T-helper 9 cell (primary cell): ENCODE measurements around the gene SERP2.

ENCODE experiments used
- DNase-seq: peaks from one replicate; pipeline ENCODE4 v3.0.0-alpha.2; 2020

The SERP2 gene

DNA sequence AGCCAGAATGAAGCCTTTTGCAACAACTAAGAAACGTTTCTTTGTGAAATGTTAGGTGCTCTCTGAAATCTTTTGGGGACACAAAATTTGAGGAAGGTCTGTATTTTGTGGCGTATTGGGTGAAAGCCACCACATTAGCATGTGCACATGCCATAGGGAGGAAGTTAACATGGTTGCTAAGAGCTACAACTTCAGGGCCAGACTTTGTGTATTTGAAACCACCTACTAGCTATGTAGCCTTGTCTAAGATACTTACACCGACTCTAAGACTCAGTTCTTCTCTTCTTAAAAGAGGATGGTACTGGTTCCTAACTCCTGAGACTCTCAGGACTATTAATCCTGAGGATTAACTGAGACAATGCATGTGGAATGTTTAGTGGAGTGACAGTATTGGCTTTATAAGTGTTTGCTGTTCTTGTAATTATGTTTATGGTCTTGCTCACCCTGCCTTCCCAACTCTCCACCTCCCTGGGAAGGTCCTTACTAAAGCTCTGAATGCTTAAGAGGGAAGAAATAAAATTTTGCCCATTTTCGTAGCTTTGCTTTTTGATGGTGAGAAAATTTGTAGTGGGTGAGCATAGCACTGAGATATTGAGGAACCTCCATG is 15.5 kb downstream of the SERP2 start:
- DNase-seq: no peak

DNA sequence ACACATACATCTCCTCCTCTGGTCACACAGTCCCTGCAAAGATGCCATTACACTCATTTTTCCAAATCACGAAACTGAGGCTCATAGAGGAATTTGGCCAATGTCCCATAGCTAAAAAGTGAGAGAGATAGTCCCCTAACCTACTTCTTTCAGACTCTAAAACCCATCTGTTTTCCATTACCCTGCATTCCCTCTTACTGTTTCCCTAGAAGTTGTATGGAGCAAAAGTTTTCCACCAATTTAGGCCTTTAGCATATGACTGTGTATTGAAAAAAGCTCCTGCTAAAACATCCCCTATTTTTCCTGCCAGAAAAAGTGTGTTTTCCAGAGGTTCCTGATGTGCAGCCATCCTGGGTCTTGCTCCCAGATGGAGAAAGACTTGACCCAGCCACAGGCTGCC is 16.3 kb downstream of the SERP2 start:
- DNase-seq: no peak

DNA sequence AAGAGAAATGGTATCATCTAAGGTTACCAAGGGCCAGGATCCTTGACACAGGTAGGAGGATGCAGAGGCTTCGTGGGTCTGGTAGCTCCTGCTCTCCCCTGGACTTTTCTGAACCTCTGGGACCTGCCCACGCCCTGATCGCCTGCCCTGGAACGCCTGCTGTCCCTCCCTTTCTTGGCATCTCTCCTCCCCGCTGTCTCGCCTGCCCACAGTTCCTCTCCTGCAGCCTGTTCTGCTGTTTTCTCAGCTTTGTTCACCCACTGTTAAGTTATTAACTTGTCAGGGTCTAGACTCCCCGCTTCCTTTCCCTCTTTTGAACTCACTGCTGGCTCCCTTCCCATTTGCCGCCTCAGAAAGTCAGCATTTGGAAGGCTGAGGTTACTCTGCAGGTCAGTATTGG is 19.8 kb downstream of the SERP2 start:
- no peak for DNase-seq

DNA sequence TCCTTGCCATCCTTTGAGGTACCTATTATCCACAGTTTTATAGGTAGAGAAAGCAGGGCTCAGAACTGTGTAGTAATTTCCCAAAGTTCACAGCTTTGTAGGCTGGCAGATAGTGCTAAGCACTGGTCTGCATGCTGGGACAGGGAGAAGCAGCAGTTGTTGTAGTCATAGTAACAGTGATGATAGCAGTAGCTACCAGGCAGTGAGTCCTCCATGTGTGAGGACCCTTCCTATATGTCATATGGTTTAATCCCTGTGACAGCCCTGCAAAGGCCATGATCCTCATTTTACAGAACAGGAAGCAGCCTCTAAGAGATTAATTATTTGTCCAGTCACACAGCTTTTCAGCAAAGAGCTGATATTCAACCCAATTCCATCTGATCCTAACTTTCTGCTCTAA is 21.0 kb downstream of the SERP2 start:
- no peak for DNase-seq

DNA sequence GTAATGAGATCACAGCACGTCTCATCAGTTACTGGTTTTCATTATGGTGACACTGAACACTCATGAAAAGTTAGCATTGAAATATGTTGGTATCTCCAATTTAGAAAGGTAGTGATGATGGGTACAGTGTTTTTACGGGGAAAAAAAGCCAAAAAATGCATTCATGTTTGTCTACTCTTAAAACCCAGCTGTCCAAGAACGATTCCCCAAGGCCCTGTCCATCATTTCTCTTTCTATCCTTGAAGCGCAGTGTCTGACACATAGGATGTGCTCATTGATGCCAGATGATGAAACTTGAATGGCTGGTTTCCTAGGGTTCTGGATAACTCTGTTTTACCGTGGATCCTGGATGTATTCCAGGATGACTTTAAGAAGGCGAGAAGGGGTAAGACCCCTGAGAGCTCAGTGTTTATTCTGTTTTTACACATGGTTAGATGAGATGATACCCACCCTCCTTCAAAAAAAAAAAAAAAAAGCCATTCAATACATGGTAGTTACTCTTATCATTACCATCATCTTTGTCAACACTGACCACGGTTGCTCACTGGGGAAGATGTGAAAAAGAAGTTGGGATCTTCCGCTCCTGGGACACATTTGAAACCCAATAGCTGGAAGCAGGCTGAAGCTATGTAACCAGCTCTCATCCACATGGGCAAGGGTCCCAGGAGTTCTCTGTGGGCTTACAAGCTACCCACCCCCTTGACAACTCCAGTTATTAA is 22.5 kb downstream of the SERP2 start:
- no peak for DNase-seq

DNA sequence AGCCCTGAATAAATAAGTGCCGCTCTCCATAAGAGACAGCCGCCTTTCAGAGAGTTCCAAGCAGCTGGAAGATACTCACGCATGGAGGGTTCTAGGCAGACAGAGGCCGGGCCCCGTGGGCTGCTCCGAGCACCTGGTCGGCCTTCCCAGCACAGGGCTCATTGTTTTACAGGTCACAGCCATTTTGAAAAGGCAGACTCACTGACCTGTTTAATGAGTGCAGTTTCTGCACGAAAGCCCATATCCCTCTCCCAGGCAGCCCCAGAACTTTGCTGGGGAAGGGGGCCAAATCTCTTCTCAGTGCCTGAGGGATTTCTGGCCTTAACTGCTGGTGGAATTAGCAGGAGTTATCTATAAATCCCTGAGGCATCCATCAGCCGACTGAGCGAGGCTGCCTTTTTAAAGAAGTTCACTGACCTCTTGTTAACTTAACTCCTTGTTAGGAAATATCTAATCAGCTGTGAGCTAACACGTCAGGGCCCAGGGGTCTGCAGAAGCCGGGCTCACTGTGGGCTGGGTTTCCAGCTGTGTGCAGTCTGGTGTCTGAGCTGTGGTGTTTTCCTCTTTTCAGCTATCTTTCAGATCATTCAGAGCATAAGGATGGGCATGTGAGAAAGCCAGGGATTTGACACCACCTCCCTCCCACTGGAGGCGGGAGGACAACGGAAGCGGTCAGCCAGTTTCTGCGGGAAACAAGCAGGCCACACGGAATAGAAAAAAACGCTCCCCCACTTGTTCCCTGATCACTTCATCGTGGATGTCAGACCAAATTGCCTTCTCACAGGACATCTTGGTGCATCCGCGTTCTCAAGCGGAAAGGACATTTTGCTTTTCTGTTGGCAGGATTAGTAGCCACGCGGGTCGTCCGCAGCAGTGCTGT is 23.3 kb downstream of the SERP2 start:
- no peak for DNase-seq

DNA sequence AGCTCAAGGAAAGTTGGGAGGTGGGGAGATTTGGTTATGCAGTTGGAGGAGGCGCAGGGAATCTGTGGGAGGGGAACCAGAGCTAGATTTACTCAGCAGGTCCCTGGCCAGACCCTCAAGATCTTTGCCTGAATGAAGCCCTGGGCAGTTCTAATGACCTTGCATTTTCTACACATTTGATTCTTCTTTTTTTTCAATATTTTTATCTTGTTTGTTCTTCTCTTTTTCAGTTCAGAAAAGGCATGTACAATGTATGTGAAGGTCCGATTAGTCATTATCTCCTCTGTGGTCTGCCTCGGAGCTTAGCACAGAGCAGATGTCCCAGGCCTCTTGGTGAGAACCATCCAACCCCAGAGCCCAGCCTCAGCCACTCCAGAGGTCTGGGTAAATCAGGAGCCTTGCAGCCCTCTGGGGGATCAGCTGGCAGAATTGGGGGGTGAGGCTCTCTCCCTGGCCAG is 24.2 kb downstream of the SERP2 start:
- no peak for DNase-seq

DNA sequence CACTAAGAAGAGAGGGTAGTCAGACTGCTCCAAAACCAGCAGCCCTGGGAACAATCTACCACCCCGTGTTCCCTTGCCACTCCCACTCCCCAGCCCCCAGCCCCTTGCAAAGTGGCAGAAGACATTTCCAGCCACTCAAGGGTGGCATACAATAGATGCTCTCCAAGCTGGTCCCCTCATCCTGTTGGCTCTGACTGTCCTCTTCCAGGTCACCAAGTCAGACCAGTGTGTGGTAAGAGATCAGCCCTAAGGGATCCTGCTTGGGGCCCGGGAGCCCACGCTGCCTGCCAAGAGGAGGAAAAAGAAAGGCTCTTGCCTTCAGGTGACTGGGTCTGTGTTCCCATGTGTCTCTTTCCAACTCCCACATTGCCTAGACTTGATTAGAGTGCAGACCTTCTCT is 25.0 kb downstream of the SERP2 start:
- DNase-seq: no peak

DNA sequence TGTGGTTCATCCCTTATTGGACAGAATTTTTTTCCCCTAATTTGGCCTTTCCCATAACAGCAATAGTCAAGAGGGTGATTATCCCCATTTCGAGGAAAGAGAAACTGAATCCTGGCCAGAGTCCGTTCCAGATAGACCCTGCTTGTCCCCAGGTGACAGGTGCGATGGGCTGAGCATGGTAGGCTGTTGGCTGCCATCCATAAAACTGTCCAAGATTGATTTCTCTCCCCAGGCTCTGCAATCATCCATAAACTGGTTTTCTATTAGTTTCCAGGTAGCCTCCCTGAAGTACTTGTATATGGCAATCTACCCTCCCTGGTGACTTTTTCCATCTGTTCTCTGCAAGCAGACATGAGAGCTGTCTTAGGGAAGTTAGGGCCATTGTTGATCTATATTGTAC is 25.4 kb downstream of the SERP2 start:
- no peak for DNase-seq

DNA sequence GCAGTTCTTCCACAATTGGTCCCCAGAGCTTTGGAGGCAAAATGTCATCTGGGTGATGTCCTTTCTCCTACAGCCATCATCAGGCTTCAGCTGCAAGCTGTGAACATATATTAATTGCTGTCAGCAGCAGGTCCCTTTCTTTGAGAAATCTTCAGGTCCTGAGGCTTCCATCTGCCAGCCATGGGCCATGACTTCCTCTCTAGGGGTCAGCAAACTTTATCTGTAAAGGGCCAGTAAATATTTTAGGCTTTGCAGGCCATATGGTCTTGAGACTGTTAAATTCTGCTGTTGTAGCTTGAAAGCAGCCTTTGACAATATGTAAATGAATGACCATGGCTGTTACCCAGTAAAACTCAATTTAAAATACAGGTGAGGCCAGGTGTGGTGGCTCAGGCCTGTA is 27.1 kb downstream of the SERP2 start:
- DNase-seq: no peak

DNA sequence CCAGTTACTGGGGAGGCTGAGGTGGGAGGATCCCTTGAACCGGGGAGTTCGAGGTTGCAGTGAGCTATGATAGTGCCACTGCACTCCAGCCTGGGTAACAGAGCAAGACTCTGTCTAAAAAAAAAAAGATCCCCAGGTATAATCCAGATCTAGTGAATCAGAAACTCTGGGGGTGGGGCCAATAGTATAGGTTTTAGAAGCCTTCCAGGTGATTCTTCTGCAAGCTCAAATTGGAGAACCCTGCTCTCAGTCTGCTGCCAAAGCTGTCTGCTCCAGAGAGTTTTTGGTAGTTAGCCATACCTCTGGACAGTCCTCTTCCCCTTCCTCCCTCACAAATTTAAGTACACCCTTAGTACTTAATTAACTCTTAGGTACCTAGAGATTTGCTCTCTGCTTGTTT is 28.0 kb downstream of the SERP2 start:
- no peak for DNase-seq

DNA sequence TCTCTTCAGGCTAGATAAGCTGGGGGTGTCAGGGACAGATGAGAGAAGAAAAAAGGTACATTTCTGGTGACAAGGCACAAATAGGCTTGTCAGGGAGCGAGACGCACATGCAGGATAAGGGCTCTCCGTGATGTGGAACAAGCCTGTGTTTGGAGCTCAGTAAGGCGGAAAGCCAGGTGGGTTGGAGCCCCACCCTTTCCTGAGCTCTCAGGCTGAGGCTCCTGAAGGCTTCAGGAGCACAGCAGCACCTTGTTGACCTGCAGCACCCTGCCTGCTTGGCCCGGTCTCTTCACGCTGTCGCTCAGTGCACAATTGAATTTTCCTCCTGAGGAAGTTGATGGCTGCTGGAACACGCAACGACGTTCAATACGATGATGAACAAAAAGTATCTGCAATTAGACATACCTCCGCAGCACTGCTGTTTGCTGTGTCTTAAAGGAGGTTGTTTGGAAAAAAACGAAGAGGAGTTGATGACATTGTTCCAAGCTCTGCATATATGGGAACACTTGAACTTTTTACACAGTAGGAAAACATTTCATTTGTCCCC is 29.3 kb downstream of the SERP2 start:
- no peak for DNase-seq

DNA sequence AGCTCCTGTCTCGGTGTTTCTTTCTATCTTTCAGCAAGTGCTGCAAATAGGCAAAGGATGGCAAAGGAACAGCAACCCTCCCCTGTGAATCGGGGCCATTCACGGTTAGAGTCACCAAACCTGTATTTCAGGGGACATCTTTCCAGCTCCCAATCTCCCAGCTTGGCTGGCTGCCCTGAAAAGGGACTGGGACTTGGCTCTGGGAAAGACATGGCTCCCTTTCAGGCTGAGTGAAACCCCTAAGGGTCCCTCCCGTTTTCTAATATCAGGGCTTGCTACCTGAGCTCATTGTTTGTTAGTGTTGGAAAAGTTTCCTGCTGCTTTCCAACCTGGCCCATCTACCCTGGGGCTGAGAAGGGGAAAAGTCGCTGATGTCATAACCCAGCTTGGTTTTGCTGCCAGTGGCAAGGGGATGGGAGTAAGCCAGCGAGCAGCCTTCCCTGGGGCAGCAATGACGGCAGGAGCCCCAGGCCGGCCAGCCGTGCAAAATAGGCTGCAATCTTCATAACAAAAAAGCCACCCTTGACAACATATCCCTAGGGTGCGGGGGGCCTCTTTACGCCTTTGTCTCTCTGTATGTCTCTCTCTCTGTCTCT is 29.9 kb downstream of the SERP2 start:
- no peak for DNase-seq

DNA sequence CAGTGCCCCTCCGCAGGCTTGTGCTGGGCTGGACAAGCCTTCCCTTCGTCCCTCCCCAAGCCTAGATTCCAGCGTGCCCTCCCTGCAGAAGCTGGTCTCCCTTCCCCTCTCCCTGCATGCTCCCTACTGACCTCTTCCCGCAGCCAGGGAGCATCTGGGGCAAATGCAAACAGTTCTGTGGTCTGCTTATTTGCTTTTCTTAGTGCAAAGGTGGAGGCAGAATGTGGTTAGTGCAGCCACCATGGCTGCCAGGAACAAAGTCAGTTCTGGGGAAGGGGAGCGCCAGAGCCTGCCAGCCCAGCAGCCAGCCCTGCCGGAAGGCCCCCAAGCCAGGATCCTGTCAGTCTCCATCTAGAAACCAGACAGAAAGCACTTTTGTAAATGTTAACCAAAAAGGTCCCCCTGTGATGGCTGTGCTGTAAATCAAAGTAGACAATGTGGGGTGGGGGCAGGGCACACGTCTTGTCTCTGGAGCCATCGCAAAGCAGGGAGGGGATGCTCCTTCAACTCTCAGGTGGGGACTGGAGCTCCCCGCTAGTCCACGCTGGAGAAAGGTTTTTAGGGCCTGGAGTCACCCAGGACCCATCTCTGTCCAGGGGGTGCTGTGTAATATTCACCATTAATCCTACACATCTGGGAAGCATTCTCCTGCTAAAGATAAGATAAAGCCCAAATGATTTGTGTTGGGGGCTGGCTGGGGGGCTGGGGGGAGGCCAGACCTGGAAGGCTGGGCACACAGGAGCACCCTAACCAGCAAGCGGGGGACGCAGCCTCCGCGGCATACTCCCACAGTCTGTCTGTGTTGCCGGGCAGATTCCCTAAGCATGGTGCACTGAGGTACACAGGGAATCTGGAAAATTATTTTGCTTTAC is 30.9 kb downstream of the SERP2 start:
- DNase-seq: no peak

DNA sequence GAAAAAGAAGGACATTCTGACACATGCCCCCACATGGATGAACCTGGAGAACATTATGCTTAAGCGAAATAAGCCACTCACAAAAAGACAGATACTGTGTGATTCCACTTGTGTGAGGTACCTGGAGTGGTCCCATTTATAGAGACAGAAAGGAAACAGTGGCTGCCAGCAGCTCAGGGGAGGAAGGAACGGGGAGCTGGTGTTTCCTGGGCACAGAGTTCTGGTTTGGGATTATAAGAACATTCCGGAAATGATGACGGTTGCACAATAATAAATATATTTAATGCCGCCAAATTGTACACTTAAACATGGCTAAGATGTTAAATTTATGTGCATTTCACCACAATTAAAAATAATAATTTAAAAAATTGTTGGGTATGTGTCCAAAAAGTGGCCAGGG is 33.0 kb downstream of the SERP2 start:
- DNase-seq: no peak

DNA sequence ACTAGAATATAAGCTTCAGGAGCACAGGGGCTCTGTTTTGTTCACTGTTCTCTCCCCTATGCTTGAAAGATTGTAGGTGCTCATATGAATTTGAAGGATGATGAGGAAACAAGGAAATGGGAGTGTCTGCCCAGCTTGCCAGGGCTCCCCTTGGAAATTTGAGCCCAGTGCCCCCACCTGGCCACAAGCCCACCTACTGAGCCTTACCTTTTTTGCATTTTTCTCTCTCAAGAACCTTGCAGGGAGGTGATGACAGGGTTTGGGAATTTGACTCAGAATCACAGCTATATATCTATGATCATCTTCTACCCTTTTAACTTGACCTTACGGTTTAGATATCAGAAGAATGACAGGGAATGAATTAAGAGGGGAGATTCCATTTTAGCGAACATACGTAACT is 33.8 kb downstream of the SERP2 start:
- DNase-seq: no peak

DNA sequence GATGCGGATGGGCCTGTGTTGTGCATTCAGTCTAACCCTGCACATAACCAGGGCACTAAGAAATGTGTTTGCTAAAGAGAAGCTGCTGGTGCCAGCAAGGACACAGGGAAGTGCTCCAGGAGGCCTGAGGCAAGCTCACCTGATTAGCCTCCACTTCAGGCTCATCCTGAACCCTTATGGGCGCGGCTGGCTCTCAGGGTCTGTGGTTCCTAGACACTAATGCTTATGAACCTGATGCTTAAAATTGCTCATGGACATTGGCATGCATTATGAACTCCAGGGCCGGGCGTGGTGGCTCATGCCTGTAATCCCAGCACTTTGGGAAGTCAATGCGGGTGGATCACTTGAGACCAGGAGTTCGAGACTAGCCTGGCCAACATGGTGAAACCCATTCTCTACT is 34.3 kb downstream of the SERP2 start:
- no peak for DNase-seq

DNA sequence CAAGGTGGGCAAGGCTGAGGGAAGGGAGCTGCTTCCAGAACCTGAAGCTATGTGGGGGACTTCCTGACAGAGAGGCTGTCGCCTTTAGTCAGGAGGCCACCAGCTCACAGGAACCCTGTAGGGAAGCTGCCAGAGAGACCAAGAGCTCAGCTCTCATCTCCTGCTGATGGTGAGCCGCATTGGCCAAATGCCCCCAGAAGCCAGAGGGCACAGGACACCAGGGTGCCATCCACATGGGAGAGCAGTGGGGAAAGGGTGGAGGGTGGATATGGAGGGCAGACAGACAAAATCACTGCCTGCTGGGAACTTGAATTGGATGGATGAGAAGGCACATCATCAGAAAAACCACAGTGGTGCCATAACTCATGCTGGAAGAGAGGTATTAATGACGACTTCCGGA is 36.0 kb downstream of the SERP2 start:
- no peak for DNase-seq

DNA sequence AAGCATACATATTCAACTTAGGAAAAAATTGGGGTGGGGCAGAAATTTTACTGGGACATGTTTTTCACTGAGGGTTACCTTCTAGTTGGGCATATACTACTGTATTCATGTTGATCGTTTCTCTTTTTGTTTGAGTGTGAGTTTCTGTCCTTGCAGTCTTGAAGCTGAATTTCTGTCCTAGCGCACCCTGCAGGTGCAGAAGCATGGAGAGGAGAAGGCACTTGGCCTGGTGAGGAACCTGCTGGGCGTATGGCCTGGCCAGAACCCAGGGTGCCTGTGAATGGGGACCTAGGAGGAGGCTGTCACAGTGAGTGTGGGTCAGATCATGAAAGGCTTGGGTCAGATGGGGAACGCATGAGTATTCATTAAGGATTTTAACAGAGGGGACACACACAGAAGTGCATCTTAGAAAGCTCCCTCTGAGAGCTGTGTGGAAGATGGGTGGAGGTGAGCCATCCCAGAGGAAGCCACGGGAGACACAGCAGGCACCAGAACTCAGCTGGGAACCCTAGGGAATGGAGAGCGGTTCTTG is 36.8 kb downstream of the SERP2 start:
- DNase-seq: no peak

DNA sequence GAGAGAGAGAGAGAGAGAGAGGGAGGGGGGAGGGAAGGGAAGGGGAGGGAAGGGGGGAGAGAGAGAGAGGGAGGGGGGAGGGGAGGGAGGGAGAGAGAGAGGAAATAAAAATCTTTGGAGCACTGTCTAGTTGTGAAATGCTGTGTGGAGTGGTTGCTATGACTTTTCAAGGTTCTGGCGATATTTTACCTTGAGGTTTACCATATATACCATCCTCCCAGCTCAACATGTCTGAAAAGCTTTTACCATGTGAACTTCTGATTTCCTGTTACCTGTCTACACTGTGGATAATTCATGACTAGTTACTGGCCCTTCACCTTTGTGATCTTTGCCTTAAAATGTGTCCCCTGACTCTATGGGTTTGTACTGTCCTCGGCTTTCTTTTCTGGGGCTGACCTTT is 38.2 kb downstream of the SERP2 start:
- DNase-seq: no peak

DNA sequence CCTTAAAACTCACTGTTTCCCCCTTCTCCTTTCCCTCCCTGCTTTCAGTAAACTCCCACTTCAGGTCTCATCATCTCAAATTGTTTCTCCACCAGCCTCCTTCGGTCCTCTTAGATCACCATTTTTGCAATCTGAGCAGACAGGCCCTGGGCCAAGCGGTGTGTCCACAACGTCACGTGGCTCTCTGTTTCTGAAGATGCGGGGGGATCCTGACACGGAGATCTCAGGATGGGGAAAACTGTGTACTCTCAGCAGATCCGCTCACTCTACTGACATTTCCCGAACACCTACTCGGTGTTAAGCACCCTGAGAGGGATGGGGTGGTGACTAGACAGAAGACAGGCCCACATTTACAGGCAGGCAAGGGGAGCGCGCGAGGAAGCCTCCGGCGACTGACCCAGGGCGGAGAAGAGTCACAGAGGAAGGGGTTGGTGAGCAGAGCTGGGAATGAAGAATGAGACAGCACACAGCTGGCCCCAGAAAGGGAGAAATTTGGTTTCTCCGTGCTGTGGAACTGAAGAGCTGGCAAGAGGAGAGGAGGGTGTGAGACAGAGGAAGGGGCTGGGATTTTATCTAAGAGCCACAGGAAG is 38.8 kb downstream of the SERP2 start:
- DNase-seq: no peak

DNA sequence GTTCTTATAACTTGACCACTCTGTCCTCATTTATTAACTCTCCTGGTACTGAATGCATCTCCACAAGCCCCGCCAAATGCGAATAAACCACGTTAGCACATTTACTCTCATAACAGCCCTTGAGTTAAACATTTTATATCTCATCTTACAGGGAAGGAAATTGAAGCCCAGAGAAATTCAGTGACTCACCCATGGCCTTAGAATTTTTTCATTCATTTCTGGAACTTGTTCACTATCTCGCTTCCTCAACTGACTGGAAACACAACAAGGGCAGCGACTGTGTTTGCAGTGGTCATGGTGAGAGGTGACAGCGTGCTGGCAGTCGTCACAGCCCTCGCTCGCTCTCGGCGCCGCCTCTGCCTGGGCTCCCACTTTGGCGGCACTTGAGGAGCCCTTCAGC is 39.5 kb downstream of the SERP2 start:
- no peak for DNase-seq
